Measurements from ENCODE around the gene KHDRBS2.

GRCh38 chr6:61886608-61887259, 399.3 kb downstream of the KHDRBS2 start:
- TF ChIP-seq FOXP2 (optimal IDR thresholded peaks at IDR 0.05; ENCODE audit: borderline replicate concordance, extremely low read depth, extremely low read length, insufficient read depth) (no peak), SIN3A (IDR thresholded peaks at IDR 0.05; ENCODE audit: borderline replicate concordance, insufficient read depth, low read length) (no peak), REST (IDR thresholded peaks at IDR 0.05; ENCODE audit: insufficient read depth in 1 of 2, low read depth in 2 of 2, low read length in 2 of 2) (no peak), TAF1 (IDR thresholded peaks at IDR 0.05; ENCODE audit: borderline replicate concordance, insufficient read depth, low read length) (no peak)

Measured in PFSK-1 (cell line).